Colonic mucosa (tissue), 4 donors: ENCODE data around the gene RASIP1. TPM values are rescaled to one million over a fixed set of nuclear protein-coding genes. Genes with fewer than 3 reads are reported as not detected.

Source experiments
- DNase-seq: peaks from one replicate; pipeline ENCODE4 v3.0.0-alpha.2; 2020
- H3K27ac ChIP-seq: fragments of 200-600 bp; one replicate; pipeline ENCODE4 v1.8.0; 2021
- H3K27me3 ChIP-seq: fragments of 200-600 bp; one replicate; pipeline ENCODE4 v1.8.0; 2021
- H3K36me3 ChIP-seq: fragments of 200-600 bp; one replicate; pipeline ENCODE4 v1.8.0; 2021
- H3K4me1 ChIP-seq: fragments of 200-600 bp; one replicate; pipeline ENCODE4 v1.8.0; 2021; ENCODE audit warnings: mild to moderate bottlenecking
- H3K4me3 ChIP-seq: fragments of 200-600 bp; one replicate; pipeline ENCODE4 v1.8.0; 2021
- H3K9ac ChIP-seq, 2 donors: one replicate each; pipeline ENCODE4 v1.7.0; 2013; ENCODE audit warnings: control low read depth in 2 of 2, low read depth in 2 of 2, low read length in 2 of 2
- H3K9me3 ChIP-seq: fragments of 200-600 bp; one replicate; pipeline ENCODE4 v1.8.0; 2021
- CTCF ChIP-seq: fragments of 200-600 bp; IDR thresholded peaks from one replicate; pipeline ENCODE4 v1.8.0; 2022; ENCODE audit warnings: antibody characterized with exemption, mild to moderate bottlenecking
- intact Hi-C: fragments of 100-400 bp; cut with DNase I; formaldehyde crosslinking; loops from one replicate; pipeline ENCODE4 v1.14.1; 2022
- total RNA-seq, 2 donors: library from RNA; stranded (reverse); fragmentation: NEBNext Ultra II Directional in 1 of 2; extraction: Animal tissue kit (Norgen Biotek cat#: 25700) in 1 of 2; gene quantifications; one replicate each; pipeline ENCODE4 v1.2.1, GENCODE V29; 2021
- donor health status: healthy.
- donor health status: DM: no; HTN: no; CAD: no.
- donor health status: DM: no; HTN: no; CAD: no.

RASIP1 gene
- total RNA-seq, 2 donors from 2014 or later = 2.2 to 4.8 TPM

- no peaks in the 10 kb centered on the region for H3K36me3 ChIP-seq
- intact Hi-C loops = no loop called here
- no peaks in the 10 kb centered on the region for H3K27me3 ChIP-seq
- H3K4me1 ChIP-seq = no peaks in the 10 kb centered on the region
- no peak for TF ChIP-seq CTCF
- H3K9ac ChIP-seq = no peak overlapping the region
- no peak overlapping the region for H3K4me3 ChIP-seq
- DNase-seq = no peak
- H3K9me3 ChIP-seq = no peaks in the 10 kb centered on the region
- no peak overlapping the region for H3K27ac ChIP-seq
Measured at GRCh38 chr19:48777720-48778119, 37.3 kb upstream of the RASIP1 start.

GRCh38 chr19:48777139-48777538 is 36.7 kb upstream of the RASIP1 start:
- no peak for TF ChIP-seq CTCF
- Histone ChIP-seq H3K4me1 (no peaks in the 10 kb centered on the region), H3K9ac (no peak overlapping the region), H3K27me3 (peaks cover 2% of the 10 kb centered on the region), H3K4me3 (no peak overlapping the region), H3K36me3 (no peaks in the 10 kb centered on the region), H3K9me3 (no peaks in the 10 kb centered on the region), H3K27ac (no peak overlapping the region)
- no peak for DNase-seq
- intact Hi-C loops = no loop called here

GRCh38 chr19:48772503-48772953 is 32.1 kb upstream of the RASIP1 start:
- intact Hi-C loops = no loop called here
- no peak overlapping the region for H3K9ac ChIP-seq
- peaks cover 20% of the 10 kb centered on the region for H3K27me3 ChIP-seq
- H3K36me3 ChIP-seq = no peaks in the 10 kb centered on the region
- no peak overlapping the region for H3K27ac ChIP-seq
- TF ChIP-seq CTCF = no peak
- H3K4me3 ChIP-seq = no peak overlapping the region
- H3K4me1 ChIP-seq = no peaks in the 10 kb centered on the region
- no peaks in the 10 kb centered on the region for H3K9me3 ChIP-seq
- no peak for DNase-seq

GRCh38 chr19:48770734-48771472 is 30.5 kb upstream of the RASIP1 start:
- Histone ChIP-seq H3K9ac (no peak overlapping the region), H3K4me3 (no peak overlapping the region), H3K27me3 (peaks cover 20% of the 10 kb centered on the region), H3K27ac (no peak overlapping the region), H3K9me3 (no peaks in the 10 kb centered on the region), H3K4me1 (no peaks in the 10 kb centered on the region), H3K36me3 (no peaks in the 10 kb centered on the region)
- DNase-seq = no peak
- TF ChIP-seq CTCF = no peak
- intact Hi-C loops = no loop called here

GRCh38 chr19:48770266-48770665 is 29.9 kb upstream of the RASIP1 start:
- no peak overlapping the region for H3K4me3 ChIP-seq
- no peaks in the 10 kb centered on the region for H3K9me3 ChIP-seq
- H3K27me3 ChIP-seq = peaks cover 20% of the 10 kb centered on the region
- no peak for TF ChIP-seq CTCF
- no peaks in the 10 kb centered on the region for H3K36me3 ChIP-seq
- H3K27ac ChIP-seq = no peak overlapping the region
- intact Hi-C loops = no loop called here
- no peaks in the 10 kb centered on the region for H3K4me1 ChIP-seq
- no peak for DNase-seq
- no peak overlapping the region for H3K9ac ChIP-seq
